Keratinocyte (primary cell): ENCODE data around the gene RASAL3.

Source experiments
- EZH2 ChIP-seq: IDR thresholded peaks from one replicate; pipeline ENCODE4 v1.6.1; 2012; ENCODE audit warnings: inconsistent platforms, mild to moderate bottlenecking, low read length, moderate library complexity
- TF ChIP-seq, protein P1 (sequence below), 3 experiments: IDR thresholded peaks in 1 of 3; conservative IDR thresholded peaks in 1 of 3; optimal IDR thresholded peaks in 1 of 3; 2 replicates in 2 of 3; 3 replicates in 1 of 3; pipeline versions ENCODE3 to v1.5.1; 2011; ENCODE audit warnings: low read length in 3 of 3, mild to moderate bottlenecking in 3 of 3, moderate library complexity in 2 of 3, control low read depth in 1 of 3, inconsistent platforms in 1 of 3; ENCODE audit not compliant: insufficient read depth in 2 of 3; ENCODE audit errors: extremely low read depth in 1 of 3

DNA sequence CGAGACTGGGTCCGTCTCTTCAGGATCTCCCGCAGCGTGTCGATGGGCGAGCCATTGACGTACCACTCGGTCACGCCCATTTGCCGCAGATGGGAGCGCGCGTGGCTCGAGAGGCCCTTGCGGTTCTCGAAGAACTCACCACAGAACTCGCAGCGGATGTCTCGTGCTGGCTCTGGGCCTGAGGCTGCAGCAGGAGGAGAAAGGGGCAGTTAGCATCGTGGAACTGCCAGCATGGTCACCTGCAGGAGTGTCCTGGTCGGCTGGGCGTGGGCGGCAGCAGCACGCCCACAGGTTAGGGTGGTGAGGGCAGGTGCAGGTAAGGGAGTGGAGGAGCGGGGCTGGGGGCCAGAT lies 37.0 kb downstream of the RASAL3 start:
- TF ChIP-seq, protein P1, sequence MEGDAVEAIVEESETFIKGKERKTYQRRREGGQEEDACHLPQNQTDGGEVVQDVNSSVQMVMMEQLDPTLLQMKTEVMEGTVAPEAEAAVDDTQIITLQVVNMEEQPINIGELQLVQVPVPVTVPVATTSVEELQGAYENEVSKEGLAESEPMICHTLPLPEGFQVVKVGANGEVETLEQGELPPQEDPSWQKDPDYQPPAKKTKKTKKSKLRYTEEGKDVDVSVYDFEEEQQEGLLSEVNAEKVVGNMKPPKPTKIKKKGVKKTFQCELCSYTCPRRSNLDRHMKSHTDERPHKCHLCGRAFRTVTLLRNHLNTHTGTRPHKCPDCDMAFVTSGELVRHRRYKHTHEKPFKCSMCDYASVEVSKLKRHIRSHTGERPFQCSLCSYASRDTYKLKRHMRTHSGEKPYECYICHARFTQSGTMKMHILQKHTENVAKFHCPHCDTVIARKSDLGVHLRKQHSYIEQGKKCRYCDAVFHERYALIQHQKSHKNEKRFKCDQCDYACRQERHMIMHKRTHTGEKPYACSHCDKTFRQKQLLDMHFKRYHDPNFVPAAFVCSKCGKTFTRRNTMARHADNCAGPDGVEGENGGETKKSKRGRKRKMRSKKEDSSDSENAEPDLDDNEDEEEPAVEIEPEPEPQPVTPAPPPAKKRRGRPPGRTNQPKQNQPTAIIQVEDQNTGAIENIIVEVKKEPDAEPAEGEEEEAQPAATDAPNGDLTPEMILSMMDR (optimal IDR thresholded peaks at IDR 0.05 in 1 of 3, IDR thresholded peaks at IDR 0.05 in 1 of 3, conservative IDR thresholded peaks at IDR 0.05 in 1 of 3; ENCODE audit: extremely low read depth in 1 of 3, insufficient read depth in 2 of 3, low read length in 3 of 3) = no peak
- TF ChIP-seq EZH2 = no peak
